ENCODE data around the gene JAK2.

GRCh38 chr9:5041390-5042115 lies 56.5 kb downstream of the JAK2 start:
- TF ChIP-seq BHLHE40 (IDR thresholded peaks at IDR 0.05; ENCODE audit: borderline replicate concordance), result no peak
- TF ChIP-seq FOXK2 (IDR thresholded peaks at IDR 0.05), result no peak
- no peak for TF ChIP-seq NFRKB (IDR thresholded peaks at IDR 0.05)

Data from HEK293T (cell line).